Glutamatergic neuron (in vitro differentiated cells): ENCODE data around the gene DMRTB1. TPM values are rescaled to one million over a fixed set of nuclear protein-coding genes. Genes with fewer than 3 reads are reported as not detected.

Source experiments
- DNase-seq: peaks from one replicate; pipeline ENCODE4 v3.0.0; 2022
- H3K27ac Mint-ChIP-seq: one replicate; pipeline ENCODE4 v1.8.0; 2020; ENCODE audit warnings: mild to moderate bottlenecking, mixed read lengths, inconsistent platforms; ENCODE audit not compliant: unreplicated experiment
- H3K27me3 Mint-ChIP-seq: one replicate; pipeline ENCODE4 v1.8.0; 2020; ENCODE audit warnings: mild to moderate bottlenecking, moderate library complexity, mixed read lengths, inconsistent platforms; ENCODE audit not compliant: unreplicated experiment
- H3K36me3 Mint-ChIP-seq: one replicate; pipeline ENCODE4 v1.8.0; 2020; ENCODE audit warnings: mild to moderate bottlenecking, mixed read lengths, inconsistent platforms; ENCODE audit not compliant: unreplicated experiment
- H3K4me1 Mint-ChIP-seq: one replicate; pipeline ENCODE4 v1.8.0; 2020; ENCODE audit warnings: mild to moderate bottlenecking, low read depth, mixed read lengths, inconsistent platforms; ENCODE audit not compliant: unreplicated experiment
- H3K4me3 Mint-ChIP-seq: one replicate; pipeline ENCODE4 v1.8.0; 2020; ENCODE audit warnings: mild to moderate bottlenecking, mixed read lengths, inconsistent platforms; ENCODE audit not compliant: unreplicated experiment
- H3K9me3 Mint-ChIP-seq: one replicate; pipeline ENCODE4 v1.8.0; 2020; ENCODE audit warnings: mild to moderate bottlenecking, moderate library complexity, mixed read lengths, inconsistent platforms; ENCODE audit not compliant: unreplicated experiment
- CTCF ChIP-seq: fragments of 200-600 bp; sonication (generic); IDR thresholded peaks from one replicate; pipeline ENCODE4 v1.5.0; 2021; ENCODE audit not compliant: partially characterized antibody, unreplicated experiment
- total RNA-seq: library from RNA; stranded (reverse); fragmentation: NEBNext Ultra II Directional; extraction: Animal tissue kit (Norgen Biotek cat#: 25700); gene quantifications from one replicate; pipeline ENCODE4 v1.2.1, GENCODE V29; 2021; ENCODE audit not compliant: unreplicated experiment

The DMRTB1 gene
- total RNA-seq, 1 donor from 2014 or later: not detected

GRCh38 chr1:53416269-53416813, 42.9 kb upstream of the DMRTB1 start:
- peaks cover 22% of the 10 kb centered on the region for H3K4me1 Mint-ChIP-seq
- H3K27ac Mint-ChIP-seq: no peak overlapping the region
- no peak for TF ChIP-seq CTCF
- peaks cover 8% of the 10 kb centered on the region for H3K9me3 Mint-ChIP-seq
- no peak overlapping the region for H3K4me3 Mint-ChIP-seq
- no peaks in the 10 kb centered on the region for H3K36me3 Mint-ChIP-seq
- H3K27me3 Mint-ChIP-seq: peaks cover 3% of the 10 kb centered on the region
- DNase-seq: no peak

GRCh38 chr1:53417074-53417511, 42.1 kb upstream of the DMRTB1 start:
- DNase-seq: no peak
- H3K4me3 Mint-ChIP-seq: no peak overlapping the region
- TF ChIP-seq CTCF: no peak
- H3K36me3 Mint-ChIP-seq: no peaks in the 10 kb centered on the region
- peaks cover 3% of the 10 kb centered on the region for H3K27me3 Mint-ChIP-seq
- H3K4me1 Mint-ChIP-seq: peaks cover 15% of the 10 kb centered on the region
- no peak overlapping the region for H3K27ac Mint-ChIP-seq
- peaks cover 8% of the 10 kb centered on the region for H3K9me3 Mint-ChIP-seq

- no peak for TF ChIP-seq CTCF
- H3K27ac Mint-ChIP-seq: no peak overlapping the region
Measured at GRCh38 chr1:53419034-53419433, 40.2 kb upstream of the DMRTB1 start.

GRCh38 chr1:53420341-53420740, 38.9 kb upstream of the DMRTB1 start:
- Mint-ChIP-seq H3K36me3 (peaks cover 7% of the 10 kb centered on the region), H3K27me3 (peaks cover 3% of the 10 kb centered on the region), H3K9me3 (no peaks in the 10 kb centered on the region), H3K4me3 (no peak overlapping the region), H3K27ac (no peak overlapping the region), H3K4me1 (peaks cover 5% of the 10 kb centered on the region)
- no peak for TF ChIP-seq CTCF
- no peak for DNase-seq

More at GRCh38 chr1:53419034-53419433, 40.2 kb upstream of the DMRTB1 start:
- Mint-ChIP-seq H3K4me1 (peaks cover 6% of the 10 kb centered on the region), H3K4me3 (no peak overlapping the region), H3K9me3 (peaks cover 3% of the 10 kb centered on the region), H3K36me3 (no peaks in the 10 kb centered on the region), H3K27me3 (peaks cover 3% of the 10 kb centered on the region)
- DNase-seq: no peak

GRCh38 chr1:53421208-53421607, 38.0 kb upstream of the DMRTB1 start:
- Mint-ChIP-seq H3K27ac (no peak overlapping the region), H3K4me3 (no peak overlapping the region), H3K27me3 (peaks cover 3% of the 10 kb centered on the region), H3K9me3 (peaks cover 3% of the 10 kb centered on the region), H3K36me3 (peaks cover 11% of the 10 kb centered on the region), H3K4me1 (peaks cover 5% of the 10 kb centered on the region)
- DNase-seq: no peak
- no peak for TF ChIP-seq CTCF
